Bone marrow (tissue), 2 donors: Measurements from ENCODE around the gene PAMR1.

ENCODE experiments used
- DNase-seq, 2 donors: peaks; one replicate each; lab custom pipeline; 2025; lab: John Stamatoyannopoulos, UW

PAMR1 gene

GRCh38 chr11:35500744-35501143 lies 24.7 kb downstream of the PAMR1 start:
- DNase-seq: no peak

DNA sequence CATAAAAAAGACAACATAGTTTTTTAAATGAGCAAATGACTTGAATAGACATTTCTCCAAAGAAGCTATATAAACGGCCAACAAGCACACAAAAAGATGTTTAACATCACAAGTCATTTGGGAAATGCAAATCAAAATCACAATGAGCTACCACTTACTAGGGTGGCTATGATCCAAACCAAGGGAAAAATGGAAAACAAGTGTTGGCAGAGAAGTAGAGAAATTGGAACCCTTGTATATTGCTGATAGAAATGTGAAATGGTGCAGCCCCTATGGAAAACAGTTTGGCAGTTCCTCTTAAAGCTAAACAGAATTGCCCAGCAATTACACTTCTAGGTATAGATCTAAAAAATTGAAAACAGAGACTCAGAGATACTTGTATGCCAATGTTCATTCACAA lies 29.0 kb downstream of the PAMR1 start:
- no peak for DNase-seq

DNA sequence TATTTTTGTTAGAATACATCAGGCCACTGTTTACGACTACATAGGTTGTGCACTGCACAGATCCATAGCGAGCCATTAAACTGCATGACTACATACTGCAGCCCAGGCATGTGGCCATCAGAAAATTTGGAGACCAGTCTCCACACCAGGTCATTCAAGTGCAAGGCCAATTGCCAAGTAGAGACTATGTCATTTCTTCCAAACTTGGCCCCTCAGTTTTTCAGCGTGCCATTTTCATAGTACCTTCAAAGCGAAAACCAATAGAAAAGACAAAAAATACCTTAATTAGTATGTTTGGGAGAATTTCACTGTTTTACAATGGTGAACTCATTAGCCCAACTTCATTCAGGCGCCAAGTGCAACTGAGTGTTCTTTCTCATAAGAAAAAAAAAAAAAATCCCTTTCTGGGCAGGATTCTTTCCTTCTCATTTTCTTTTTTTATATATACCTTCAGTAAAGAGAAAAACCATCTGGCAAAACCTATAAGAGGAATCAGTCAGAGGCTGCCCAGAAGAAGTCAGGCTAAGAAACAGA lies 30.4 kb downstream of the PAMR1 start:
- no peak for DNase-seq

DNA sequence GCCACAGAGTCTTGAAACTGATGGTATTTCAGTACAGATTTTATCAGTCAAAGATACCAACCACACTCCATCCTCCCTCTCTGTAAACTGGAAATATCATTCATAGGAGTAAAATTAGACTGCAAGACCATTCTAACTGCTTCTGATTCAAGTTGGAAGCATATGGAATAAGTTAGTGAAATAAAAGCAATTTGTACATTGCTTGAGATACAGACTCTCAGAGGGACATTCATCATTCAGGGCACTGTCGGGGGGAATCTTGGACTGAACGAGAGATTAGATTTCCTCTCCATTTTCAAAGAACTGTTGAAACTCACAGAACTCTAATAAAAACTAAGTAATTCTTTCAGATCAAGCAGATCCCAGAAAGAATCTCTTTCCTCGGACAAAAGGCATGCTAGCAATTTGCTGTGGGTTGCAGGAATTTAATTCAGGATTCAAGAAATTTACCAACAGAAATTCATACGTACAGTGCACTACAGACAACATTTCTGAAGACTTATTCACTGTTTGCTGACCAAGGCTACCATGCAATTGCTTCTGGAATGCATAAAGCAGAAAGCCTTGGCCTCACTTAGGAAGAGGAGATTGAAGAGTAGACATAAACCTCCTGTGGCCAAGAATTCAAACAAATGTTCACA lies 34.1 kb downstream of the PAMR1 start:
- no peak for DNase-seq

DNA sequence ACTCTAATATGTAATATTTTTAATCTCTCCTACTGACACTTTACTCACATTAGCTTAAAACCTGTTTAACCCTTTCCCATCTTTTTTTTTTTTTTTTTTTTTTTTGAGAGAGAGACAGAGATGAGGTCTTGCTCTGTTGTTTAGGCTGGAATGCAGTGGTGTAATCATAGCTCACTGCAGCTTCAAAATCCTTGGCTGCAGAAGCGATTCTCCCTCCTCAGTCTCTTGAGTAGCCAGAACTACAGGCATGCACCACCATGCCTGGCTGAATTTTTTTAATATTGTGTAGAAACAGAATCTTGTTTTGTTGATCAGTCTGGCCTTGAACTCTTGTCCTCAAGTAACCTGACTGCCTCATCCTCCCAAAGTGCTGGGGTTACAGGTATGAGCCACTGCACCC lies 37.3 kb downstream of the PAMR1 start:
- DNase-seq: no peak

GRCh38 chr11:35487532-35488078 lies 37.8 kb downstream of the PAMR1 start:
- DNase-seq: no peak

DNA sequence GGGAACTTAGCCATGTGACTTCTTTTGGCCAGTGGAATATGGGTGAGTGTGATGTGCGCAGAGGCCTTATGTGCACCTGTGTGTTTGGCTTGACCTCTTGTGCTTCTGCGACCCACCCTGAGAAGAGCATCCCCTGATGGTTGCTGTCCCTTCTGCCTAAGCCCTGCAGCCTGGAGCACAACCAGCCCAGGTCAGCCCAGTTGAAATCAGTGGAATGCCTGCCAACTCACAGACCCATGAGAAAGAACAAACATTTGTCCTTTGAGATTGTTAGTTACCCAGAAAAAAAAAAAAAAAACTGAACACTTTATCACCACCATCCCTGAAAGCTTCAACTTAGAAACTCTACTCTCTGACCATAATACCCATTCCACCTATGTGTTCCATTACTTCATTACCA lies 38.5 kb downstream of the PAMR1 start:
- no peak for DNase-seq

DNA sequence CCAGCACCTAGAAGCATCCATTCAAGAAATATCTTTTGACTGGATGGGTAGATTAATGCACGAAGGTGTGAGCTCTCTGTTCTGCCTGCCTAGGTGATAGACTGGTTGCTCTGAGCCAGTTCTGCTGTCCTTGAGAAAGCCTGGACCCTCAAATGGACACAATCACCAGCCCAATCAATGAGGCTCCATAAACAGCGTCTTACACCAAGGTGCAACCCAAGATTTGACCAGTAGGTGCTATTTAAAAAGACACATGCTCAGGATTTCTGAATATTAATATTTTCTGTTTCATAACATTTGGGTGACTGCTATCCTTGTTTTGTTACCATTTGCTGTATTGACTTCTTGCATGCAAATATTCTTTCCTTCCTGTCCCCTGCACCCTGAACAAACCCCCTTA lies 39.0 kb downstream of the PAMR1 start:
- DNase-seq: no peak

DNA sequence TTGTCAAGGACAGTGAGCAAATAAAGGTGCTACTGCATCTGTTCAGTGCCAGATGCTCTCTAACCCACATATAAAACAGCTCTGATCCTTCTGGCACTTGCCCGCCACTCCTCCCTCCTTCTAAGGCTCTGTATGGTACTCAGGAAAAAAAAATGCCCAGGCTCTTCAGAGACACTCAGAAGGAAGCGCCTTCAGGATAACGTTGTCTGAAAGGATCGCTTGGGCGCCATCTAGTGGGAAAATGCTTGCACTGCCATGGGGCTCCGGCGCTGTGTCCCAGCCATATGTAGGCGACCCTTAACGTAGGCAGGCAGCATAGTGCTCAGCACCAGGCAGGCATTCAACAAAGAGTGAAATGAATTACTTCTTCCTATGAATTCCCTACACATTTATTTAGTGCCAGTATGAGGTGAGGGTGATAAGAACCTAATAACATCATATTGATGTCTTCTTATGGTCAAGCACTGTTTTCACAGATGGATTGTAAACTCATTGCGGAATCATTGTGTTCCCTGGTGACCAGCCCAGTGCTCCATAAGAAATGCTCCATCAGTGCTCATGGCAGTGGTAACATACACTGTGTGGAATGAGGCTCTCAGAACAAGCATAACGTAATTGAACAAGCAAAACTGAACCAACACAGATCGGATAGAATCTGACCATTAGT lies 39.6 kb downstream of the PAMR1 start:
- peak; percentile 20 to 61 for DNase-seq

DNA sequence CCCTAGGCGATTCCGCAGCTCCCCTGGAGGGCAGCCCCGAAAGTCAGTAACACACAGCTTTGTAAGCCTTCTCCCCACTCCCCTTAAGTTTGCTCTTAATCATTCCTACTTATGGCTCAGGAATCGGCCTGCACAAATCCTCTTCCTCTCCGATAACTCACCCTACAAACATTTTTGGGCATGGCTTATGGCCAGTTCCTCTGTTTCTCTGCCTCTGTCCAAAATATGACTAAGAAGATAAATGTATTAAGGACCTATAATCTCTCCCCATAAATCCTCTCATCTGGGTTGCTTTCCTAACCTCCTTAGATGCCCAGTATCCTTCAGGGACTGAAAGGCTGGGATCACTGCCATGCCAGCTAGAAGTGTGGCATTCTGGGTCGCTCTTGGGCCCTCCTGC lies 41.0 kb downstream of the PAMR1 start:
- DNase-seq: no peak

DNA sequence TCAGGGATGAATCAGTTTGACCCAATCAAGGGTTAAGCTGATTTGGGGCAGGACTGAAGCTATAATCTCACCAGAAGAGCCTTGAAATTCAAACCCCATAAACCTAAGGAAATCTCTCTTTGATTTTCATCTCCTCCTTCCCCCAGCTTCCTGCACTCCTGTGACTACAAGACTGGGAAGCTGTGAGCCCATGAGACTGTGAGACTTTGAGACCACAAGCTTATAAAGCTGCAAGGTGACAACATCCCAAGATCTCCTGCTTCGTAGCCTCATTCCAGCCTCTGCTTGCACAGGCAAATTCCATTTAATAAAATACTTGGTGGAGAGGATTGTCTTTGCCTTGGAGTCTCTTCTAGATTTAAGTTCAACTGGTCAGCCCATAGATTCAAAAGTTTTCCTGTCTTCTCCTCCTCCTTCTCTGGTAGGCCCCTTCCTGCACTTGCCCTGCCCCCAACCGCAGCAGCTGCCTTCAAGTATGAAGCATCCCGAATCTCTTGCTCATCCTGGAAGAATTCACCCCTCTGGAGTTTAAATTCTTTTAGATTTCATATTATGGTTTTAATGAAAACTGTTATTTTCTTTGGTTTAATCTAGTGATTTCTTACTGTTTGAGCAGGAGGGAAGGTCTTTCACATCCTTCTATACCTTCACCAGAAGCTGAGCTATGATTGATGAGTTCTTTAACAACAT lies 42.1 kb downstream of the PAMR1 start:
- DNase-seq: no peak

- no peak for DNase-seq
These were observed 45.7 kb downstream of the PAMR1 start for GRCh38 chr11:35479731-35480130.

DNA sequence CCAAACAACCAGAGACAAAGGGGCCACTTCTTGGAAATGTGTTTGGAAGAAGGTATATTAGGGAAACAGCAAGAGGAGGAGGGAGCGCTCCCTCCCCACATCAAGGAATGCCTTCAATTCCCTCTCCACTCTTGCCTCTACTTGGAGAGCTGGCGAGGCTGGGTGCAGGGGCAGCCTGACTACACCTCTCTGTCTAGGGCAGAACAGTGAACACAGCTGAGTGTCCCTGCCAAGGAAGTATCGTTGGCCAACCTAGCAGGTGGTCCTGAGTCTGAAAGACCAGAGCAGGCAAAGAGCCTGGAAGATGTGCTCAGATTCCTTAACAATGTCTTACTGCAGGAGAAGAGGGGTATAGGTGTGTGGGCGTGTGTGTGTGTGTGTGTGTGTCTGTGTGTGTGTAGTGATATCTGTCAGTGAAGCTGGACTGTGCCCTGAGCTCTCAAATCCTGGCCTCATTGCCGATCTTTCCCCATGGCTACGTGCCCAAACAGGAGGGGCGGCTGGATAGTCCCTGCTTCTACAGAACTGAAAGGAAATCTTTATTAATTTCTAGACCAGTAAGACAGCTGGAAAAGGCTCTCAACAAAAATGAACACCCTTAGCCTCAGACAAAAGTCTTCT lies 46.8 kb downstream of the PAMR1 start:
- no peak for DNase-seq

- no peak for DNase-seq
These were observed 47.5 kb downstream of the PAMR1 start for GRCh38 chr11:35477901-35478300.

- DNase-seq: no peak
These were observed 50.7 kb downstream of the PAMR1 start for GRCh38 chr11:35474688-35475087.

DNA sequence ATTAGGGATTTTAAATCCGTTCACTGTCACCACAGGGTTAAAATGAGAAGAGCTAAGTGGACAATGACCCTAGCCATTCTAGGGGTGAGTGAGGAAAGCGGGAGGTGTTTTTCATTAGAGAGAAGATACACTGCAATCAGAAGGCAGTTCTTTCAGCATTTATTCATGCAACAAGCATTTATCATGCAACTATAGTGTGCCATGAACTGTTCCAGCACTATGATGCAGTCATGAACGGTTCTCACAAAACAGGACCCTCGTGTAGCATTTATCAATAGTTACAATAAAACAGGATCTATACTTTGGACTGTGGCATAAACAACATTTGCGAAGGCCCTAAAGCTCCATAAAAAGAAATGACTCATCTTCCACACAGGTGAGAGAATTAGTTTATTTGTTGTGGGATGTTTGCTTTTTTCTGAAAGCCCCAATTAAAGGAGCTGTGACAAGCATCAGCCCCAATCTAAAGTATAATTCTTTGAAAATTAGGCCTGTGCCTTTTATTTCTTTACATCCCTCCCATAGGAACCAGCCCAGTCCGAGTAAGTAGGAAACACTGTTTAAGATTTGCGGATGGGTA lies 51.5 kb downstream of the PAMR1 start:
- no peak for DNase-seq

- DNase-seq: no peak
These were observed 54.8 kb downstream of the PAMR1 start for GRCh38 chr11:35470616-35471015.

DNA sequence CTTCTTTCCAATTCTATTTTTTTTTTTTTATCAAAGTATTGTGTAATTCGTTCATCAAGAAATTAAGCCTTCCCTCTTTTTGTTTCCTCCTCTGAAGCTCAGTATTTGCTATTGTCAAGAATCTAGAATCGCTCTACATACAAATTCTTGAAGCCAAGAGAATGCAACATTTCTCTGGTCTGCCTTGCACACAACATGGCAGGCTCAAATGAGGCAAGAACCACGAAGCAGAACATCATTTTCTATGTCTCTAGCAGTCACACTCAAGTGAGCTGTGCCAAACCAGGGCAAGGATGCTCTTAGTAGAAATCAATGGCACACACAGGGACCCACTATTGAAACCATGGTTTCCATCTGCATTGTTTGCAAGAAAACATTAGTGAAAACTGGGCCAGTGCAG lies 59.4 kb downstream of the PAMR1 start:
- DNase-seq: no peak

- no peak for DNase-seq
These were observed 61.1 kb downstream of the PAMR1 start for GRCh38 chr11:35464308-35464707.

DNA sequence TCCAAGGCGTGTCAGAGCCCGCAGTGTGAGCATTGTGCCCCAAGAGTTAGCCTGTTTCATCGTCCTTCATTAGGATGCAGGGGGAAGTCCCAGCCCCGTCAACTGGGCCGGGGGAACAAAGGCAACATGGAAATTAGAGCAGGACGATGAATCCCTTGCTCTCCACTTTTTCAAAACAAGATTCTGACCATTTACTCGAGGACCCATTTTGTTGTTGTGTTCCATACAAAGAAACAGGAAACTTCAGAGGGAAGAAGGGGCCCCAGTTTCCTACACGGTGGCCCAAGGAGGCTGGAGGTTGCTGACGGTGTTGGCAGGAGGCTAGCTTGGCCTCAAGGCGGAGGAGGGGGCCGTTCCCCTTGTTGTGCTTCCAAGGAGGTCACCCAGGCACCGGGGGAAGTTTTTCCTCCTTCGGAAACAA lies 62.1 kb downstream of the PAMR1 start:
- no peak for DNase-seq

DNA sequence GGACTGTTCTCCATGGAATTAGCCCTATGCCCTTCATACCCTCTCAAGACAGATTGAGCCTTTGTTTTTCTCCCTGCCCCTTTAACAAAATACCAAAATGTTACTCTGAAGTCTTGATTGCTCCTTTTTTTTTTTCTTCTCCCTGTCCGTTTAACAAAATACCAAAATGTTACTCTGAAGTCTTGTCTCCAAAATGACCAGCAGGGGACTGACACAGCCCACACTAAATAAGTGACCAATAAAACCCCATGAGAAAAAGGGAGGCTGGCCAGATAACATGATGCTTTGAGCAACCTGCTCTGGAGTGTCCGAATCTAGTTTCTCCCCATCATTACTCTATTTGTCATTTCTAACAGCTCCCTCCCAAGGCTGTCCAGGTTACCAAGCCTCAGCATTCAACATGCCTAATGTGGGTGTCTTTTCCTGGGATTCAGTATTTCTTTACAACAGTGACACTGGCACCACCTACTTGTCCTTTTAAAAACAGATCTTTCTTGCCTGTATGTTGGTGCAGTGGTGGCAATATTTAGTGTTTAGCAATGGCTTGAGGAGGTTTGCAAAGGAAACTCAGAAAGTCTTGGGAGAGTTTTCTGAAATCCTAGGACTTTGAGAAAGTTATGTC lies 63.4 kb downstream of the PAMR1 start:
- no peak for DNase-seq

DNA sequence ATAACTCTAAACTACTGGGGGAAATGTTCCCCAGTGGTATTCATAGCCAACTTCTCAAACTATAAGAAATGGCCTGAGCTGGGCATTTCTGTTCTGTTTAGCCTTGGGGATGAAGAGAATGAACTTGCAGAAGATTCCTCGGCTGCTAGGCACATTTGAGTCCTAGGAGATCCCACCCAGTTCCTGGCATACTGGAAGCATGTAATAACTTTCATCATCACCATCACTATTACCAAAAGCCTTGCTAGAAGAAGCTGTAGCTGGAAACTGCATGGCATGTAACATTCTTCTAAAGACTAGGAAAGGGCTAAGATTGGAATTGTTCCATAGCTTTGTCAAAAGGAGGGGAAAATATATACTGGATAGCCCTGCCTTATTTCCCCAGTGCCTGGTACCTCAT lies 65.9 kb downstream of the PAMR1 start:
- DNase-seq: no peak
